H1 (cell line): ENCODE results near the gene CDK10. TPM values are rescaled to one million over a fixed set of nuclear protein-coding genes. Genes with fewer than 3 reads are reported as not detected.

Experiments used
- CTCF ChIA-PET: fragments of 300-600 bp; sonication (Branson Sonifier 250); formaldehyde crosslinking; loops from one replicate; lab custom pipeline; 2021; ENCODE audit not compliant: partially characterized antibody; lab: Charles Lee
- POLR2A ChIA-PET: fragments of 300-600 bp; sonication (Branson Sonifier 250); formaldehyde crosslinking; loops from one replicate; lab custom pipeline; 2021; ENCODE audit warnings: inconsistent platforms; ENCODE audit not compliant: partially characterized antibody; lab: Charles Lee
- DNase-seq, 2 experiments: peaks; one replicate each; pipeline versions ENCODE4 v3.0.0 to v3.0.0-alpha.2; 2010 to 2022; ENCODE audit warnings: low spot score in 2 of 2, low read depth in 1 of 2, mixed read lengths in 1 of 2
- FAIRE-seq: peaks from 2 replicates; lab custom pipeline; 2011; peaks lifted over from hg19 to GRCh38; lab: Jason Lieb, UNC
- H2AFZ ChIP-seq: 2 replicates; pipeline ENCODE4 v1.8.1; 2012; ENCODE audit warnings: low read length, inconsistent platforms
- H2AK5ac ChIP-seq: 2 replicates; pipeline ENCODE4 v1.6.1; 2013; ENCODE audit warnings: low read depth, low read length
- H2BK120ac ChIP-seq: replicated peaks from 2 replicates; pipeline ENCODE3; 2013; ENCODE audit warnings: low read depth, low read length, inconsistent platforms
- H2BK12ac ChIP-seq: 2 replicates; pipeline ENCODE4 v1.6.1; 2013; ENCODE audit warnings: low read depth, low read length
- H2BK15ac ChIP-seq: 2 replicates; pipeline ENCODE4 v1.6.1; 2013; ENCODE audit warnings: low read length
- H2BK20ac ChIP-seq: 2 replicates; pipeline ENCODE4 v1.6.1; 2013; ENCODE audit warnings: low read length
- H2BK5ac ChIP-seq: 2 replicates; pipeline ENCODE4 v1.6.1; 2013; ENCODE audit warnings: low read depth, low read length
- H3K14ac ChIP-seq: 2 replicates; pipeline ENCODE4 v1.6.1; 2013; ENCODE audit warnings: inconsistent platforms; ENCODE audit not compliant: insufficient read length
- H3K18ac ChIP-seq: 2 replicates; pipeline ENCODE4 v1.6.1; 2013; ENCODE audit warnings: low read length; ENCODE audit errors: extremely low read depth
- H3K23ac ChIP-seq: 2 replicates; pipeline ENCODE4 v1.6.1; 2013; ENCODE audit warnings: inconsistent platforms; ENCODE audit not compliant: insufficient read length
- H3K23me2 ChIP-seq: 2 replicates; pipeline ENCODE4 v1.6.1; 2013; ENCODE audit warnings: low read depth, low read length
- H3K27ac ChIP-seq: 2 replicates; pipeline ENCODE4 v1.6.1; 2011; ENCODE audit warnings: low read depth, low read length, inconsistent platforms
- H3K27me3 ChIP-seq, 4 experiments: replicated peaks in 1 of 4; 1 replicate in 1 of 4; 2 replicates in 3 of 4; pipeline versions ENCODE4 v1.6.1 to v1.8.1; 2011 to 2013; ENCODE audit warnings: low read length in 3 of 4, mild to moderate bottlenecking in 3 of 4, inconsistent platforms in 2 of 4, mixed read lengths in 2 of 4, moderate library complexity in 1 of 4; ENCODE audit not compliant: control insufficient read depth in 3 of 4, insufficient read depth in 3 of 4; ENCODE audit errors: extremely low read depth in 1 of 4
- H3K36me3 ChIP-seq, 4 experiments: 2 replicates each; pipeline versions ENCODE4 v1.6.1 to v1.8.1; 2011 to 2013; ENCODE audit warnings: mild to moderate bottlenecking in 4 of 4, low read length in 3 of 4, moderate library complexity in 2 of 4, control low read depth in 1 of 4, inconsistent platforms in 1 of 4; ENCODE audit not compliant: insufficient read depth in 4 of 4, control insufficient read depth in 2 of 4
- H3K4ac ChIP-seq: replicated peaks from 2 replicates; pipeline ENCODE3; 2013; ENCODE audit warnings: low read length, low read depth, mixed read lengths, inconsistent platforms; ENCODE audit not compliant: insufficient read length
- H3K4me1 ChIP-seq, 4 experiments: replicated peaks in 1 of 4; 1 replicate in 1 of 4; 2 replicates in 3 of 4; pipeline versions ENCODE4 v1.6.1 to v1.8.1; 2011 to 2013; ENCODE audit warnings: low read length in 3 of 4, inconsistent platforms in 2 of 4, mixed read lengths in 1 of 4; ENCODE audit not compliant: insufficient read depth in 4 of 4, control insufficient read depth in 3 of 4
- H3K4me2 ChIP-seq, 2 experiments: 2 replicates each; pipeline versions ENCODE4 v1.6.1 to v1.8.1; 2011 to 2013; ENCODE audit warnings: low read depth in 2 of 2, low read length in 2 of 2, control low read depth in 1 of 2, inconsistent platforms in 1 of 2, mild to moderate bottlenecking in 1 of 2; ENCODE audit not compliant: insufficient read depth in 1 of 2
- H3K4me3 ChIP-seq, 4 experiments: fragments of 200-600, 300-600 bp in 1 of 4; sonication (generic), shearing (Covaris generic), sonication (Bioruptor Twin) in 1 of 4; 2 replicates each; pipeline versions ENCODE4 v1.5.1 to v1.8.1; 2011 to 2016; ENCODE audit warnings: low read length in 4 of 4, low read depth in 3 of 4, control low read depth in 2 of 4, inconsistent platforms in 2 of 4, mild to moderate bottlenecking in 2 of 4, mixed read lengths in 1 of 4, moderate library complexity in 1 of 4; ENCODE audit not compliant: insufficient read depth in 2 of 4; ENCODE audit errors: extremely low read depth in 1 of 4
- H3K56ac ChIP-seq: replicated peaks from 2 replicates; pipeline ENCODE3; 2013; ENCODE audit warnings: low read depth, mild to moderate bottlenecking, mixed read lengths, low read length, inconsistent platforms; ENCODE audit not compliant: insufficient read length
- H3K79me1 ChIP-seq: 2 replicates; pipeline ENCODE4 v1.6.1; 2013; ENCODE audit warnings: low read depth, low read length, control low read depth
- H3K79me2 ChIP-seq, 2 experiments: 2 replicates each; pipeline versions ENCODE4 v1.6.1 to v1.8.1; 2012 to 2013; ENCODE audit warnings: low read length in 2 of 2, mild to moderate bottlenecking in 2 of 2, inconsistent platforms in 1 of 2; ENCODE audit not compliant: insufficient read depth in 2 of 2, control insufficient read depth in 1 of 2
- H3K9ac ChIP-seq, 4 experiments: replicated peaks in 1 of 4; 1 replicate in 1 of 4; 2 replicates in 3 of 4; pipeline versions ENCODE4 v1.6.1 to v1.8.1; 2011 to 2013; ENCODE audit warnings: low read depth in 3 of 4, low read length in 3 of 4, control low read depth in 2 of 4, mild to moderate bottlenecking in 2 of 4, moderate library complexity in 2 of 4, inconsistent platforms in 1 of 4; ENCODE audit errors: extremely low read depth in 1 of 4
- H3K9me3 ChIP-seq, 2 experiments: 2 replicates each; pipeline versions ENCODE4 v1.6.1 to v1.8.1; 2012 to 2013; ENCODE audit warnings: mild to moderate bottlenecking in 2 of 2, moderate library complexity in 2 of 2, control low read depth in 1 of 2, inconsistent platforms in 1 of 2, low read depth in 1 of 2, low read length in 1 of 2, mixed read lengths in 1 of 2; ENCODE audit not compliant: insufficient read depth in 2 of 2
- H4K20me1 ChIP-seq, 2 experiments: replicated peaks in 1 of 2; 2 replicates each; pipeline versions ENCODE3 to v1.8.1; 2011 to 2013; ENCODE audit warnings: inconsistent platforms in 2 of 2, low read length in 2 of 2, mild to moderate bottlenecking in 1 of 2; ENCODE audit not compliant: insufficient read depth in 2 of 2, control insufficient read depth in 1 of 2
- H4K5ac ChIP-seq: 2 replicates; pipeline ENCODE4 v1.6.1; 2013; ENCODE audit warnings: low read length, low read depth, mixed read lengths, inconsistent platforms; ENCODE audit not compliant: insufficient read length
- H4K8ac ChIP-seq: 2 replicates; pipeline ENCODE4 v1.8.0; 2013; ENCODE audit warnings: mild to moderate bottlenecking, moderate library complexity, low read length, inconsistent platforms; ENCODE audit not compliant: insufficient read depth; ENCODE audit errors: extremely low read depth
- H4K91ac ChIP-seq: replicated peaks from 2 replicates; pipeline ENCODE3; 2013; ENCODE audit warnings: low read length, mixed read lengths, inconsistent platforms; ENCODE audit not compliant: insufficient read length
- ASH2L ChIP-seq: fragments of 200-600, 300-600 bp; sonication (generic); IDR thresholded peaks from one replicate; pipeline ENCODE4 v1.7.1; 2017; ENCODE audit warnings: low read length
- BRCA1 ChIP-seq: IDR thresholded peaks from 2 replicates; pipeline ENCODE4 v1.6.1; 2012; ENCODE audit warnings: low read depth, low read length, improper control_type of control experiment
- EP300 ChIP-seq, 2 experiments: IDR thresholded peaks; 1 replicate in 1 of 2; 2 replicates in 1 of 2; pipeline ENCODE4 v1.6.1; 2011 to 2012; ENCODE audit warnings: low read depth in 2 of 2, low read length in 2 of 2, mild to moderate bottlenecking in 2 of 2, borderline replicate concordance in 1 of 2, inconsistent platforms in 1 of 2, moderate library complexity in 1 of 2
- GABPA ChIP-seq: IDR thresholded peaks from 2 replicates; pipeline ENCODE4 v1.6.1; 2011; ENCODE audit warnings: mild to moderate bottlenecking, low read length, moderate library complexity, borderline replicate concordance; ENCODE audit not compliant: insufficient read depth
- KDM5A ChIP-seq: fragments of 200-600 bp; IDR thresholded peaks from 2 replicates; pipeline ENCODE4 v1.7.1; 2012; ENCODE audit warnings: mild to moderate bottlenecking, low read length, inconsistent platforms, mixed read lengths
- NANOG ChIP-seq: IDR thresholded peaks from 2 replicates; pipeline ENCODE4 v1.6.1; 2011; ENCODE audit warnings: low read length, low read depth, mild to moderate bottlenecking, inconsistent platforms; ENCODE audit not compliant: insufficient read depth, poor library complexity, severe bottlenecking
- SRF ChIP-seq: IDR thresholded peaks from 2 replicates; pipeline ENCODE4 v1.6.1; 2011; ENCODE audit warnings: mild to moderate bottlenecking, low read depth, low read length, moderate library complexity
- TAF7 ChIP-seq: optimal IDR thresholded peaks from 2 replicates; pipeline ENCODE3; 2011; ENCODE audit warnings: low read depth, mild to moderate bottlenecking, inconsistent platforms, low read length, moderate library complexity, borderline replicate concordance
- YY1 ChIP-seq: IDR thresholded peaks from 2 replicates; pipeline ENCODE4 v1.6.1; 2011; ENCODE audit warnings: low read depth, mild to moderate bottlenecking, low read length
- WGBS, 2 experiments: shearing (Covaris generic) in 1 of 2; methylation state at CpG; one replicate each; pipeline versions ENCODE4 v1.1.6 to v1.1.7; 2013 to 2015; ENCODE audit warnings: low lambda C conversion rate in 2 of 2, mixed read lengths in 2 of 2, inconsistent platforms in 1 of 2, low coverage in 1 of 2, missing lambda C conversion rate in 1 of 2; ENCODE audit not compliant: insufficient replicate concordance in 2 of 2, insufficient coverage in 1 of 2, insufficient read length in 1 of 2; ENCODE audit errors: extremely low coverage in 1 of 2, missing lambda C conversion rate in 1 of 2; 5-methylcytosine and 5-hydroxymethylcytosine counted together
- polyA plus RNA-seq, 7 experiments: library from polyadenylated mRNA; depleted of rRNA in 3 of 7; stranded (reverse) in 5 of 7; unstranded in 2 of 7; fragments of >200 nt in 5 of 7; fragments of 200-250 nt in 2 of 7; gene quantifications; 1 replicate in 5 of 7; 2 replicates in 1 of 7; 4 replicates in 1 of 7; pipeline versions ENCODE4 v1.2.1 to v1.2.3, GENCODE V29; 2011 to 2013; ENCODE audit warnings: missing spikeins in 2 of 7, mixed read lengths in 2 of 7
- total RNA-seq: library from RNA; stranded (reverse); fragmentation: NEBNext Ultra II Directional; extraction: Animal tissue kit (Norgen Biotek cat#: 25700); gene quantifications from 2 replicates; pipeline ENCODE4 v1.2.1, GENCODE V29; 2021
- TF ChIP-seq, protein P1 (sequence below): IDR thresholded peaks from 2 replicates; pipeline ENCODE4 v1.6.1; 2012; ENCODE audit warnings: inconsistent platforms

Gene CDK10
- total and polyA plus RNA-seq, 2 of the 8 experiments (the other 6 are each of a cell fraction or from before 2014, with no cell fraction given) = 49.5 to 83.9 TPM

DNA sequence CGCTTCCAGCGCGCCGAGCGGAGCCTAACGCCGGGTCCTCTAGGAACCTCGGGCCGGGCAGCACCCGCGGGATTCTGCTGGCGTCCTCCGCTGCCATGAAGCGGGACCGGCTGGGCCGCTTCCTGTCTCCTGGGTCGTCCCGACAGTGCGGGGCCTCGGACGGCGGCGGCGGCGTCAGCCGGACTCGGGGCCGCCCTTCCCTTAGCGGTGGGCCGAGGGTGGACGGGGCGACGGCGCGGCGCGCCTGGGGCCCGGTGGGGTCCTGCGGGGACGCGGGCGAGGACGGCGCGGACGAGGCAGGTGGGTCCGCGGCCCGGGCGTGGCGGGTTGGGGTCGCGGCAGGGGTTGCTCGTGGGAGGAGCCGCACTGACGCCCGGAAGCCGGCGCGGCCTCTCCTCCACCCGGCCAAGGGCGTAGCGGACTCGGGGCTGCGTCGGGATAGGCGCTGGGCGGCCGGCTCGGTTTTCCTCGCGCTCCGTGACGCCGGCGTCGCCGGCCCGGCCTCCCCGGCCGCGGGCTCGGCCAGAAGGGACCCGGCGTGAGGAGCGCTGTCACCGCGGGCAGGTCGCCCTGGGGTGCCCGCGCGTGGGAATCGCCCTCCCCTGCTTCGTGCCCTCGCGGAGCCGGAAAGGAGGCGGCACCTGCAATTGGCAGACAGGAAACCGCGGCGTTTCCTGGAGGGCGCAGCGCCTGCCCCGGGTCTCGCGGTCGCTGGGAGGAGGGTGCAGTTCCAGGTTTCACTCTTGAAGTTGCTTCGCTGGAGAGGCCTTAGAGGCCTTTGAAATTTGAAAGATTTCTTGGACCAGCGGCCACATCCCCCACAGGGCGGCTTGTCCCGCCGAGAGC is 35.3 kb downstream of the CDK10 start:
- ChIA-PET CTCF (interaction anchor here (0.7 to 2.8 kb wide), 2 partner anchors 15 to 20 kb away, joined by 3 to 17 read pairs; partner anchors contain the start of gene SPATA2L), POLR2A (interaction anchor here (0.9 to 16.1 kb wide), 8 partner anchors 11 to 77 kb away, joined by 3 to 193 read pairs (median 4); partner anchors contain the start of gene SPATA2L)
- H3K4me3 ChIP-seq = peak overlapping the region; percentile 51 to 87 (median 68)
- no peak overlapping the region for H3K23ac ChIP-seq
- WGBS, 2 experiments = 4% methylated on average over 64 of the region's 112 CpGs; no CpG with 5 or more reads in 1 of the 2 experiments
- H2AFZ ChIP-seq = no peak overlapping the region
- H3K18ac ChIP-seq = no peak overlapping the region
- 0 out of 2 replicates have a peak overlapping the region, but pooled peaks have one; percentile 31 for H4K8ac ChIP-seq
- no peak overlapping the region for H2BK12ac ChIP-seq
- H3K23me2 ChIP-seq = peaks cover 14% of the 10 kb centered on the region
- H3K79me2 ChIP-seq = no peaks in the 10 kb centered on the region
- H3K79me1 ChIP-seq = no peaks in the 10 kb centered on the region
- no peak overlapping the region for H3K56ac ChIP-seq
- no peak overlapping the region for H2BK5ac ChIP-seq
- no peak for DNase-seq
- H2BK20ac ChIP-seq = no peak overlapping the region
- no peak overlapping the region for H4K5ac ChIP-seq
- no peak for FAIRE-seq
- H2BK120ac ChIP-seq = no peak overlapping the region
- peaks cover 15 to 28% of the 10 kb centered on the region in 2 experiments for H4K20me1 ChIP-seq
- no peaks in the 10 kb centered on the region for H3K9me3 ChIP-seq
- H3K27me3 ChIP-seq = peaks cover 8 to 58% (median 45%) of the 10 kb centered on the region in 4 experiments
- peaks cover 0 to 13% (median 10%) of the 10 kb centered on the region in 4 experiments; a peak in 5 of 7 replicates for H3K4me1 ChIP-seq
- H4K91ac ChIP-seq = no peak overlapping the region
- no peak overlapping the region for H2AK5ac ChIP-seq
- H3K36me3 ChIP-seq = peaks cover 0 to 3% (median 0%) of the 10 kb centered on the region in 4 experiments; a peak in 1 of 8 replicates
- H3K27ac ChIP-seq = no peak overlapping the region
- H3K4me2 ChIP-seq = peak overlapping the region; percentile 83 to 95
- H2BK15ac ChIP-seq = no peak overlapping the region
- H3K4ac ChIP-seq = no peak overlapping the region
- peak overlapping the region in 1 of 4 experiments; percentile 18; a peak in 4 of 7 replicates for H3K9ac ChIP-seq
- no peak overlapping the region for H3K14ac ChIP-seq
- TF ChIP-seq ASH2L = peak; percentile 11
- TF ChIP-seq SRF = no peak
- TF ChIP-seq EP300 (IDR thresholded peaks at IDR 0.05; ENCODE audit: borderline replicate concordance in 1 of 2, low read depth in 2 of 2, low read length in 2 of 2) = no peak
- TF ChIP-seq, protein P1, sequence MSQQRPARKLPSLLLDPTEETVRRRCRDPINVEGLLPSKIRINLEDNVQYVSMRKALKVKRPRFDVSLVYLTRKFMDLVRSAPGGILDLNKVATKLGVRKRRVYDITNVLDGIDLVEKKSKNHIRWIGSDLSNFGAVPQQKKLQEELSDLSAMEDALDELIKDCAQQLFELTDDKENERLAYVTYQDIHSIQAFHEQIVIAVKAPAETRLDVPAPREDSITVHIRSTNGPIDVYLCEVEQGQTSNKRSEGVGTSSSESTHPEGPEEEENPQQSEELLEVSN = peak; percentile 37; the same call in 1 of the 2 replicates
- TF ChIP-seq BRCA1 = no peak
- TF ChIP-seq GABPA = 0 out of 2 replicates have a peak, but pooled peaks have one; percentile 8
- TF ChIP-seq NANOG = no peak
- TF ChIP-seq YY1 = no peak
- peak; percentile 15 for TF ChIP-seq TAF7
- no peak for TF ChIP-seq KDM5A
